Measurements from ENCODE around the gene CDK9. TPM values are rescaled to one million over a fixed set of nuclear protein-coding genes. Genes with fewer than 3 reads are reported as not detected.

Gene CDK9
- total and polyA plus RNA-seq, 2 of the 4 experiments (the other 2 are of a cell fraction), result 30.3 to 49.9 TPM

DNA sequence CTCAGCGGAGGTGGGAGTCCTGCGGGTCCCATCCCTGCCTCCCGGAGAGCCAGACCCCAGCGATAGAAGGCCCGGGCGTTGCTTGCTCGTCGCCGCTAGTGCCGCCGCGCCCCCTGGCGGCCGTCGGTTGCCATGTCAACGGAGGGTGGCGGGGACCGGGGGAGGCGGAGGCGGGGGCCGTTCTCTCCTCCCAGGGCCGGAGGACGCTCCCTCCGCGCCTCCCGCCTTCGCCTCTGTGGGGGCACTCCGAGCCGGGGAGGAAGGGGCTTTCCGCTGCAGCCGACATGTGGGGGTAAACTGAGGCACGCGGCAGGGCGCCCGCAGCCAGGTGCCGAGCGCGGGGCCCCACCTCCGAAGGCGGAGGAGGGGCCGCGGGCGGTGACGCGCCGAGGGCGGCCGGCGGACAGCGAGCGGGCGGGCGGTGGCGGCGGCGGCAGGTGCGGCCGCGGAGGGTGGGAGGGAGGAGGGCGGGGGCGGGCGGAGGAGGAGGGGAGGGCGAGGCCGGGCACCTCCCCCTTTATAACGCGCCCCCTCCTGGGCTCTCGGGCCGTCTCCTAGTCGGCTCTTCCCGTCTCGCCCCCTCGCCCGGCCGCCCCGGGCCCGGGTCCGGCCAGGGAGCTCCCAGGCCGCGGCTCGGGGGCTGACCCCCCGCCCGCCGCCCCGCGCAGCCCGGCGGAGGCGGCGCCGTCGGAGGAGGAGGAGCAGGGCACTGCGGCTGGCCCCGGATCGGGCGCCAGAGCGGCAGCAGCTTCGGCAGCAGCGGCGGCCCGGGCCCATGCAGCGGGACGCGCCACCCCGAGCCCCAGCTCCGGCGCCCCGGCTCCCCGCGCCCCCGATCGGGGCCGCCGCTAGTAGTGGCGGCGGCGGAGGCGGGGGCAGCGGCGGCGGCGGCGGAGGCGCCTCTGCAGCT is 556 bp upstream of the CDK9 start (continued):
- no peak for TF ChIP-seq CEBPB (IDR thresholded peaks at IDR 0.05; ENCODE audit: low read depth, low read length)
- TF ChIP-seq MXI1 (IDR thresholded peaks at IDR 0.05; ENCODE audit: borderline replicate concordance, low read depth, low read length), result no peak
- peak; percentile 87; the same call in 1 of the 2 replicates for TF ChIP-seq MAZ (IDR thresholded peaks at IDR 0.05; ENCODE audit: borderline replicate concordance, low read depth, low read length)

DNA sequence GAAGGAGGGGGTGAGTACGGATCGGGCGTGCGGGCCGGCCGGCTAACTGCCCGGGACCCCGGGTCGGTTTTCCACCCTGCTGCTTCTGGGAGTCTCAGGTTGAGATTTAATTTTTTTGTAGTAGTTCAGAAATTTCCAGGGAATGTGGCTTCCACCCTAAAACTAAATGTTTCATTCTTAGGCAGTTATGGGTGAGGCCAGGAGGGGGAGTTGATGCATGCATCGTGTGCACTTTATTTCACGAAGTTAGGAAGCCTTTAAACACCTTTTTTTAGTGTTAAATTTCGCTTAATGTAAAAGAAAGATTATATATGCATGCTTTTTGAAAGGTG is 905 bp downstream of the CDK9 start:
- Histone ChIP-seq H4K5ac (ENCODE audit: low read depth, low read length) (no peak overlapping the region), H2BK5ac (ENCODE audit: low read depth, low read length, poor library complexity, severe bottlenecking) (peak overlapping the region; percentile 82), H2BK15ac (ENCODE audit: low read depth, low read length) (no peak overlapping the region), H3K36me3 (ENCODE audit: control insufficient read depth, insufficient read depth, low read length) (peaks cover 44% of the 10 kb centered on the region), H2BK20ac (ENCODE audit: low read depth, low read length) (no peak overlapping the region), H3K18ac (ENCODE audit: low read depth, low read length) (no peak overlapping the region), H3K4me3 (ENCODE audit: insufficient read depth, low read depth, low read length) (peak overlapping the region; percentile 95), H2AK5ac (ENCODE audit: low read depth, low read length) (peak overlapping the region; percentile 41; the same call in 1 of the 2 replicates), H3K9me1 (ENCODE audit: insufficient read depth, low read length) (no peaks in the 10 kb centered on the region; the same call in 1 of the 2 replicates), H2AK9ac (replicated peaks; ENCODE audit: low read depth, low read length, poor library complexity) (peak overlapping the region; percentile 100), H3K4ac (ENCODE audit: low read depth, low read length) (peak overlapping the region; percentile 23; the same call in 1 of the 2 replicates), H3K9ac (ENCODE audit: low read depth, low read length) (peak overlapping the region; percentile 92), H2AFZ (replicated peaks; ENCODE audit: low read length, poor library complexity) (peak overlapping the region; percentile 84), H4K20me1 (ENCODE audit: insufficient read depth, low read length) (peaks cover 52% of the 10 kb centered on the region), H4K8ac (ENCODE audit: low read depth in 2 of 2, low read length in 2 of 2) (no peak overlapping the region), H3K4me2 (ENCODE audit: low read depth, low read length) (peak overlapping the region; percentile 89), H3K79me1 (ENCODE audit: low read depth in 1 of 2, low read length in 2 of 2) (peaks cover 19 to 55% of the 10 kb centered on the region in 2 experiments), H3K23ac (ENCODE audit: low read depth, low read length) (no peak overlapping the region), H2BK120ac (ENCODE audit: low read depth, low read length) (no peak overlapping the region), H3K14ac (replicated peaks; ENCODE audit: low read depth, low read length) (peak overlapping the region; percentile 20; the same call in 1 of the 2 replicates), H3K4me1 (ENCODE audit: control insufficient read depth, insufficient read depth, low read length) (no peaks in the 10 kb centered on the region; the same call in 1 of the 2 replicates), H3K9me3 (ENCODE audit: control insufficient read depth, insufficient read depth, low read length) (no peaks in the 10 kb centered on the region), H3K56ac (ENCODE audit: extremely low read depth, insufficient read depth, low read length) (peak overlapping the region; percentile 40), H3K27me3 (ENCODE audit: control insufficient read depth, insufficient read depth, low read length) (no peaks in the 10 kb centered on the region), H3K27ac (ENCODE audit: insufficient read depth, low read length) (peak overlapping the region; percentile 93), H4K91ac (ENCODE audit: insufficient read depth, low read depth, low read length) (no peak overlapping the region)
- TF ChIP-seq RAD21 (IDR thresholded peaks at IDR 0.05; ENCODE audit: low read length) (peak; percentile 56), SMC3 (IDR thresholded peaks at IDR 0.05; ENCODE audit: low read depth, low read length) (peak; percentile 49), MAZ (IDR thresholded peaks at IDR 0.05; ENCODE audit: borderline replicate concordance, low read depth, low read length) (no peak), NFE2L2 (IDR thresholded peaks at IDR 0.05; ENCODE audit: low read depth, low read length) (no peak), MXI1 (IDR thresholded peaks at IDR 0.05; ENCODE audit: borderline replicate concordance, low read depth, low read length) (0 out of 2 replicates have a peak, but pooled peaks have one; percentile 2)
- TF ChIP-seq, protein P1, sequence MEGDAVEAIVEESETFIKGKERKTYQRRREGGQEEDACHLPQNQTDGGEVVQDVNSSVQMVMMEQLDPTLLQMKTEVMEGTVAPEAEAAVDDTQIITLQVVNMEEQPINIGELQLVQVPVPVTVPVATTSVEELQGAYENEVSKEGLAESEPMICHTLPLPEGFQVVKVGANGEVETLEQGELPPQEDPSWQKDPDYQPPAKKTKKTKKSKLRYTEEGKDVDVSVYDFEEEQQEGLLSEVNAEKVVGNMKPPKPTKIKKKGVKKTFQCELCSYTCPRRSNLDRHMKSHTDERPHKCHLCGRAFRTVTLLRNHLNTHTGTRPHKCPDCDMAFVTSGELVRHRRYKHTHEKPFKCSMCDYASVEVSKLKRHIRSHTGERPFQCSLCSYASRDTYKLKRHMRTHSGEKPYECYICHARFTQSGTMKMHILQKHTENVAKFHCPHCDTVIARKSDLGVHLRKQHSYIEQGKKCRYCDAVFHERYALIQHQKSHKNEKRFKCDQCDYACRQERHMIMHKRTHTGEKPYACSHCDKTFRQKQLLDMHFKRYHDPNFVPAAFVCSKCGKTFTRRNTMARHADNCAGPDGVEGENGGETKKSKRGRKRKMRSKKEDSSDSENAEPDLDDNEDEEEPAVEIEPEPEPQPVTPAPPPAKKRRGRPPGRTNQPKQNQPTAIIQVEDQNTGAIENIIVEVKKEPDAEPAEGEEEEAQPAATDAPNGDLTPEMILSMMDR (conservative IDR thresholded peaks at IDR 0.05; ENCODE audit: low read depth, low read length), result peak; percentile 48
- dilution Hi-C loops (cut with HindIII; ENCODE audit: low sequenced_read_pairs, unreplicated experiment), result no loop called here
- CTCF ChIA-PET, result interaction anchor here (0.8 to 1.0 kb wide), 2 partner anchors 83 to 124 kb away, joined by 3 to 8 read pairs; no protein-coding TSS in a partner anchor
- WGBS, 2 experiments (ENCODE audit: extremely low coverage in 2 of 2, insufficient read length in 1 of 2), result 0% methylated on average over 4 of the region's 12 CpGs; no CpG with 5 or more reads in 1 of the 2 experiments
- BruUV-seq (replicated peaks), result no TSS peak
- DNase-seq (no peak), ATAC-seq (ENCODE audit: low read depth) (no peak)
- POLR2A ChIA-PET (ENCODE audit: unreplicated experiment), result no interaction called here
- intact Hi-C loops (cut with micrococcal nuclease), result loop anchor here (1.0 kb wide), 1 partner anchor 84 kb away; no protein-coding TSS in a partner anchor
- in situ Hi-C loops (cut with MboI; ENCODE audit: low sequenced_read_pairs), result no loop called here
